Measurements from ENCODE around the gene MED13L. TPM values are rescaled to one million over a fixed set of nuclear protein-coding genes. Genes with fewer than 3 reads are reported as not detected.

The MED13L gene
- total RNA-seq, 4 donors from 2014 or later = 158 to 247 (median 166) TPM

DNA sequence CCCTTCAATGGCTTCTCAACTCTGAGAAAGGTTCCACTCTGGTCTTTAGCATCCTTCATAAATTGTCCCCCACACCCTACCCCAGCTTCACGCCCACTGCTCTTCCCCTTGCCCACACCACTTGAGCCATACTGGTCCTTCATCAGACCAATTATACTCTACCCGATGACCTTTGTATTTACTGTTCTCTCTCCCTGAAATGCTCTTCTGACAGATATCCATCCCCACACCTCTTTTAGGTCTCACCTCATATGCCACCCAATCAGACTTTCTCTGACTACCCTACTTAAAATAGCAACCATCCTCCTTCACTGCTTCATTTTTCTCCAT is 135.7 kb downstream of the MED13L start:
- H3K4me3 ChIP-seq (ENCODE audit: low read depth, poor library complexity, severe bottlenecking) = no peak overlapping the region
- intact Hi-C loops (cut with DNase I; ENCODE audit: low total_unique reads) = no loop called here
- no peak for DNase-seq (ENCODE audit: low spot score in 2 of 2)
- WGBS, 2 donors = 89 to 96% methylated on average over 2 of the region's 2 CpGs
- no peak for TF ChIP-seq POLR2A (IDR thresholded peaks at IDR 0.05)
- TF ChIP-seq, protein P1, sequence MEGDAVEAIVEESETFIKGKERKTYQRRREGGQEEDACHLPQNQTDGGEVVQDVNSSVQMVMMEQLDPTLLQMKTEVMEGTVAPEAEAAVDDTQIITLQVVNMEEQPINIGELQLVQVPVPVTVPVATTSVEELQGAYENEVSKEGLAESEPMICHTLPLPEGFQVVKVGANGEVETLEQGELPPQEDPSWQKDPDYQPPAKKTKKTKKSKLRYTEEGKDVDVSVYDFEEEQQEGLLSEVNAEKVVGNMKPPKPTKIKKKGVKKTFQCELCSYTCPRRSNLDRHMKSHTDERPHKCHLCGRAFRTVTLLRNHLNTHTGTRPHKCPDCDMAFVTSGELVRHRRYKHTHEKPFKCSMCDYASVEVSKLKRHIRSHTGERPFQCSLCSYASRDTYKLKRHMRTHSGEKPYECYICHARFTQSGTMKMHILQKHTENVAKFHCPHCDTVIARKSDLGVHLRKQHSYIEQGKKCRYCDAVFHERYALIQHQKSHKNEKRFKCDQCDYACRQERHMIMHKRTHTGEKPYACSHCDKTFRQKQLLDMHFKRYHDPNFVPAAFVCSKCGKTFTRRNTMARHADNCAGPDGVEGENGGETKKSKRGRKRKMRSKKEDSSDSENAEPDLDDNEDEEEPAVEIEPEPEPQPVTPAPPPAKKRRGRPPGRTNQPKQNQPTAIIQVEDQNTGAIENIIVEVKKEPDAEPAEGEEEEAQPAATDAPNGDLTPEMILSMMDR (IDR thresholded peaks at IDR 0.05) = no peak

DNA sequence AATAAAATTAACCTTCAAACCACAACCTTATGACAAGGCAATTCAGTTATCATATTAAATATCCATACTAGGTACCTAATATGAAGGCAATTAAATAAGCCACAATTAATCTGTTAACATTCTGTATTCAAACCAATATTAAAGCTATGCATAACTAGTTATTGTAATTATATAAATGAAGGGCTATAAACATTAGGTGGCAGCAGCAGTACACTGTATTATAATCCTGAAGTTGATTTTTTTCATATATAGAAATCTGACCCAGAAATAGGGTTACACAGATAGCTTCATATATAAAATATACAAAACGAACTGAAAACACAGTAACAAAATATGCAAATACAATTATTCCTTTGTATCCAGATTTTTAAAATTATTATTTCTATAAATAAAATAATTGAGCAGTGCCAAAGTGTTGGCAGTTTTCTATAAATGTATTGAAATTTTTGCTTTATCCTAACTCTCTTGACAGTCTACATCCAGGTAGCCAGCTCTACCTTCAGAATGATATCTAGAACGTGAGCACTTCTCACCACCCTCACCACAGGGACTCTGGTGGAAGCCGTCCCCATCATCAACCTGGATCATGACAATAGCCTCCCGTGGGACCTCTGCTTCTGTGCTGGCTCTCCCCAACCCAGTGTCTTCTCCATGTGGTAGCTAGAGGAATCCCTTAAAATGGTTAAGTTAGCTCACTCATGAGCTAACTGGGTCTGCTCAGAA is 136.2 kb downstream of the MED13L start:
- intact Hi-C loops (cut with DNase I; ENCODE audit: low total_unique reads) = no loop called here
- TF ChIP-seq POLR2A (IDR thresholded peaks at IDR 0.05) = no peak
- TF ChIP-seq, protein P1 (IDR thresholded peaks at IDR 0.05) = no peak
- WGBS, 2 donors = 71 to 78% methylated on average over 4 of the region's 4 CpGs

DNA sequence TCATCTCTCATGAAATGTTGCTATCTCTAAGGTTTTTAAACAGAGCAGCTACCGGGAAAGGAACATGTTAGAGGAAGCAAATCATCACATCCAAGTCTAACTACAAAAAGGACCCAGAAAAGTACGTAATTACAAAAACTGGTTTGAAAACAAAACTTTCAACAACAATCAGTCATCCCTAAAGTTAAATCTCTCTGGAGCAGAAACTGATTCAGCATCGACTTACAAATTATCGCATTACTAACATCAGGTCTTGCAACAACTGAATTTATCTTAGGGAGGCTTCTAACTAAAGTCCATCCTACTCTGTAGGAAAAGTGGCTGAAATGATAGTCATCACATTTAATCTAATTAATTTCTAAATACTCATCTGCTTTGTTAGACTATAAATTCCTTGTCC is 137.0 kb downstream of the MED13L start:
- intact Hi-C loops (cut with DNase I; ENCODE audit: low total_unique reads) = no loop called here
- 63 to 73% methylated on average over 4 of the region's 4 CpGs for WGBS, 2 donors
- DNase-seq (ENCODE audit: low spot score in 2 of 2) = no peak
- TF ChIP-seq POLR2A (IDR thresholded peaks at IDR 0.05) = no peak
- TF ChIP-seq, protein P1 (IDR thresholded peaks at IDR 0.05) = no peak
- no peak overlapping the region for H3K4me3 ChIP-seq (ENCODE audit: low read depth, poor library complexity, severe bottlenecking)

More for the DNA sequence above, 136.2 kb downstream of the MED13L start:
- DNase-seq (ENCODE audit: low spot score in 2 of 2) = no peak
- H3K4me3 ChIP-seq (ENCODE audit: low read depth, poor library complexity, severe bottlenecking) = no peak overlapping the region

DNA sequence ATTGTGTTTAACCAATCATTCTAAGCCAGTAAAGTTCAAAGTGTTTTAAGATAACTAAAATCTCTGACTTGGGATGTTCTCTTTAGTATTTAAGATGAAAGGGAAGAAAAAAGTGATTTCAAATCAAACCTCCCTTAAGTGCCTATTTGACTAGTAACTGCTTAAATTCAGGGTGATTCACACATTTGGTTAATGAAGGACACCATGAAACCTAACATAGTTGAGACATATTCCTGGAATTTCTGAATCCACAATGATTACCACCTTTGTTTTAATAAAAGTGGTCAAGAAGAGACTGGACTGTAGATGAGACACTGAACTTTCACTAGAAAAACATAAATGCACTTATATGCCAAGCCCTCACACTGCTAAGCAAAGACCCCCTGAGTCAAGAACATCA is 138.7 kb downstream of the MED13L start:
- intact Hi-C loops (cut with DNase I; ENCODE audit: low total_unique reads) = no loop called here
- no peak overlapping the region for H3K4me3 ChIP-seq (ENCODE audit: low read depth, poor library complexity, severe bottlenecking)
- TF ChIP-seq, protein P1 (IDR thresholded peaks at IDR 0.05) = no peak
- TF ChIP-seq POLR2A (IDR thresholded peaks at IDR 0.05) = no peak
- no peak for DNase-seq (ENCODE audit: low spot score in 2 of 2)

DNA sequence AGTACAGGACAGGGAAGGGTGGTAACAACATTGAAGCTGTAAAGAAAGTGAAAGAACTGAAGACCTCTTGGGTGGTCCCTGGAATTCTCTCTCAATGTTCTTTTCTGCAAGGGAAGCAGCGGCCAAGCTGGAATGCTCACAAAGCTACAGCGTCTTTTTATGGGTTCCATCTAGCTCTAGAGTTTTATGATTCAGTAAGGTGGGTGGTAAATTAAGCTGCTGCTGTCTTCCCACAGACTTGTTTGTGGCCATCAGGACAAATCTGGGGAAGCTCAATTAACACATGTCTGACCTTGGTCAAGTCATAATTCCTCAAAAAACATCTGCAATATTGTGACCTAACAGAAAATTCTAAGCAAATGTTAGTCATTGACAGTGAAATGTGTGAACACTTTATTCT is 139.1 kb downstream of the MED13L start:
- intact Hi-C loops (cut with DNase I; ENCODE audit: low total_unique reads) = no loop called here
- WGBS, 2 donors = 52 to 55% methylated on average over 2 of the region's 2 CpGs

More for the DNA sequence above, 139.1 kb downstream of the MED13L start:
- no peak for DNase-seq (ENCODE audit: low spot score in 2 of 2)
- TF ChIP-seq POLR2A (IDR thresholded peaks at IDR 0.05) = no peak
- TF ChIP-seq, protein P1 (IDR thresholded peaks at IDR 0.05) = no peak
- H3K4me3 ChIP-seq (ENCODE audit: low read depth, poor library complexity, severe bottlenecking) = no peak overlapping the region

All from lower leg skin (tissue), 4 donors.